ENCODE data around the gene CFL1.
A peak's percentile ranks its signal among the peaks of the same experiment; 100 is the strongest.

Gene CFL1

DNA sequence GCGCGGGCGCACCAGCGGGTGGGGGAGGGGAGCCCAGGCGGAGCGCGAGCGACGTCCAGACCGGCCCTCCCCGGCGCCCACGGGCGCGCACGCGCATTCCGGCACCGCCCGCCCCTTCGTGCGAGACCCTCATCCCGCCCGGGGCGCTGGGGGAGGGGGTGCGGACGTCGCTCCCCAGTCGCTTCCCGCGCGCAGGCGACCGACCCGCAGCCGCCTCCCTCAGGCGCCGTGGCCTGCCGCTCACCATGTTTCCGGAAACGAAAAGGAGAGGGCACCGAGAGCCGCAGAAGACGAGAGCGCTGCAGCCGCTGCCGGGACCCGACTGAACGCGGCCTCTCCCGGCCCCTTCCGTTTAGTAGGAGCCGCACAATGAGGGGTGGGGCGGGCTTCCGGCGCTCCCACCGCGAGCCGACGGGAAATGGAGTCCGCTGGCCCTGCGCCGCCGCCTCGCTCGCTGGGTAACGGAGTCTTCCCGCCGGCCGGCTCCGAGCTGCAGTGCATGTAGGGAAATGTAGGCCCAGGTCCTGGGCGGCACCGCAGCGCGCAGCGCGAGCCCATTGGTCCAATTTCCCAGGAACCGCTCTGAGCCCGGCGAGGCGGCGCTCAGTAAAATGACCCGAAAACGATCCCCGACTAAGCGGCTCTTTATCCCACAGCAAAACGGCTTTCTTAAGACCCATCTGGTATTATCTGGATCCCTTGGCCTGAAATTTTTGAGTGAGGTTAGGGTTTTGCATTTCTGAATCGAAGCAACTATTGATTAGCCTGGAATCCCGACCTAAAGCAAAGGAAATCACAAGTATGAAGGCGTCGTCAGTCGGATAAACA is at the start of gene CFL1:
Gene CFL1, minus strand, starts transcription at position 328 of the 828 bp plus-strand sequence. Its CDS starts 81 bp downstream, at position 247.
- peaks cover 28% of the 10 kb centered on the region for H4K20me1 ChIP-seq (ENCODE audit: insufficient read depth, low read length)
- H3K9me2 ChIP-seq (replicated peaks; ENCODE audit: insufficient read depth, low read length), result no peaks in the 10 kb centered on the region
- H3K9ac ChIP-seq (ENCODE audit: low read length), result peak within 1 kb of the TSS; percentile 93
- peak within 1 kb of the TSS; percentile 90 for H2AFZ ChIP-seq (ENCODE audit: low read length)
- H3K36me3 ChIP-seq (replicated peaks; ENCODE audit: insufficient read depth, low read length), result peaks cover 29% of the 10 kb centered on the region
- peaks cover 65% of the 10 kb centered on the region for H3K79me2 ChIP-seq (ENCODE audit: low read length)
- no peaks in the 10 kb centered on the region for H3K27me3 ChIP-seq (replicated peaks; ENCODE audit: insufficient read depth, low read length)
- H3K27ac ChIP-seq (ENCODE audit: low read length), result peak within 1 kb of the TSS; percentile 86; the same call in 1 of the 2 replicates
- DNase-seq, result peak; percentile 97
- TF ChIP-seq CTCF (IDR thresholded peaks at IDR 0.05; ENCODE audit: low read length), result no peak
- TF ChIP-seq EZH2 (optimal IDR thresholded peaks at IDR 0.05; ENCODE audit: low read depth, low read length), result no peak
- no peak for TF ChIP-seq EZH2phosphoT487 (IDR thresholded peaks at IDR 0.05; ENCODE audit: low read length)
- H3K9me3 ChIP-seq (replicated peaks; ENCODE audit: insufficient read depth, low read length), result no peaks in the 10 kb centered on the region
- peaks cover 59% of the 10 kb centered on the region for H3F3A ChIP-seq (ENCODE audit: insufficient read depth, low read length)
- H3K4me1 ChIP-seq (ENCODE audit: low read length), result peaks cover 16% of the 10 kb centered on the region
- H3K4me2 ChIP-seq (ENCODE audit: low read depth, low read length), result peak within 1 kb of the TSS; percentile 96
- H3K4me3 ChIP-seq (ENCODE audit: low read length), result peak within 1 kb of the TSS; percentile 99

DNA sequence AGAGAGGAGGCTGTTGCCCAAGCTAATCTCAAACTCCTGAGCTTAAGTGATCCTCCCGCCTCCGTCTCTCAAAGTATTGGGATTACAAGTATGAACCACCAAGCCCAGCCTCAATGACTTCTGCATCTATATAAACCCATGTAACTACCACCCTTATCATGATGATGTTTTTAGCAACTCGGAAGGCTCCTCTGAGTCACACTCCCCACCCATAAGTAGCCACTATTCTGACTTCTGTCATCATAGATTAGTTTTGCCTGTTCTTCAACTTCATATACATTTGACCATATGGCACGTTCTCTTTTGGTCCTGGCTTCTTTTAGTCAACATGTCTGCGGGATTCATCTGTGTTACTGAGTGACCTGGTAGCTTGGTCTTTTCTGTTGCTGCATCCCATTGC is 48.6 kb upstream of the CFL1 start:
- Histone ChIP-seq H3K27ac (ENCODE audit: low read length) (no peak overlapping the region), H3K9me2 (replicated peaks; ENCODE audit: insufficient read depth, low read length) (no peaks in the 10 kb centered on the region), H3K9ac (ENCODE audit: low read length) (no peak overlapping the region), H3K4me1 (ENCODE audit: low read length) (peaks cover 18% of the 10 kb centered on the region), H4K20me1 (ENCODE audit: insufficient read depth, low read length) (no peaks in the 10 kb centered on the region), H3K4me3 (ENCODE audit: low read length) (no peak overlapping the region), H3K27me3 (replicated peaks; ENCODE audit: insufficient read depth, low read length) (no peaks in the 10 kb centered on the region), H3K9me3 (replicated peaks; ENCODE audit: insufficient read depth, low read length) (no peaks in the 10 kb centered on the region), H3K79me2 (ENCODE audit: low read length) (no peaks in the 10 kb centered on the region), H3K4me2 (ENCODE audit: low read depth, low read length) (no peak overlapping the region), H3K36me3 (replicated peaks; ENCODE audit: insufficient read depth, low read length) (no peaks in the 10 kb centered on the region), H3F3A (ENCODE audit: insufficient read depth, low read length) (peaks cover 17% of the 10 kb centered on the region), H2AFZ (ENCODE audit: low read length) (no peak overlapping the region)
- no peak for DNase-seq
- TF ChIP-seq EZH2 (optimal IDR thresholded peaks at IDR 0.05; ENCODE audit: low read depth, low read length) (no peak), EZH2phosphoT487 (IDR thresholded peaks at IDR 0.05; ENCODE audit: low read length) (no peak), CTCF (IDR thresholded peaks at IDR 0.05; ENCODE audit: low read length) (no peak)

- no peak for TF ChIP-seq CTCF (IDR thresholded peaks at IDR 0.05; ENCODE audit: low read length)
- TF ChIP-seq EZH2 (optimal IDR thresholded peaks at IDR 0.05; ENCODE audit: low read depth, low read length), result no peak
- TF ChIP-seq EZH2phosphoT487 (IDR thresholded peaks at IDR 0.05; ENCODE audit: low read length), result no peak
- no peak overlapping the region for H3K27ac ChIP-seq (ENCODE audit: low read length)
- no peaks in the 10 kb centered on the region for H3K36me3 ChIP-seq (replicated peaks; ENCODE audit: insufficient read depth, low read length)
- H3K9me2 ChIP-seq (replicated peaks; ENCODE audit: insufficient read depth, low read length), result no peaks in the 10 kb centered on the region
- H3F3A ChIP-seq (ENCODE audit: insufficient read depth, low read length), result peaks cover 11% of the 10 kb centered on the region; the same call in 1 of the 2 replicates
- H4K20me1 ChIP-seq (ENCODE audit: insufficient read depth, low read length), result no peaks in the 10 kb centered on the region
- H3K4me1 ChIP-seq (ENCODE audit: low read length), result peaks cover 30% of the 10 kb centered on the region
- peaks cover 7% of the 10 kb centered on the region; the same call in 1 of the 2 replicates for H3K27me3 ChIP-seq (replicated peaks; ENCODE audit: insufficient read depth, low read length)
- H3K79me2 ChIP-seq (ENCODE audit: low read length), result no peaks in the 10 kb centered on the region
- H2AFZ ChIP-seq (ENCODE audit: low read length), result no peak overlapping the region
- H3K4me3 ChIP-seq (ENCODE audit: low read length), result no peak overlapping the region
- no peaks in the 10 kb centered on the region for H3K9me3 ChIP-seq (replicated peaks; ENCODE audit: insufficient read depth, low read length)
- H3K9ac ChIP-seq (ENCODE audit: low read length), result no peak overlapping the region
- no peak for DNase-seq
- no peak overlapping the region for H3K4me2 ChIP-seq (ENCODE audit: low read depth, low read length)
Measured at GRCh38 chr11:65903715-65904114, 45.7 kb upstream of the CFL1 start.

Data from MM.1S (cell line).